Adrenal gland (tissue), 12 donors: ENCODE data around the gene GRAMD1B. TPM values are rescaled to one million over a fixed set of nuclear protein-coding genes. Genes with fewer than 3 reads are reported as not detected.
"Not testable (repeated sequence)": the region's sequence is repeated elsewhere in the genome, so short reads cannot be mapped to it uniquely, and the experiment has no call there.

Experiments
- DNase-seq, 7 donors: peaks; one replicate each; pipeline ENCODE4 v3.0.0-alpha.2; 2019 to 2020
- H3K27ac ChIP-seq, 5 donors: fragments of 200-600 bp; sonication (generic) in 4 of 5; 1 replicate in 3 of 5; 2 replicates in 2 of 5; pipeline versions ENCODE4 v1.5.1 to v1.8.0; 2016 to 2020; ENCODE audit warnings: mild to moderate bottlenecking in 1 of 5
- H3K27me3 ChIP-seq: fragments of 200-600 bp; 2 replicates; pipeline ENCODE4 v1.8.0; 2021
- H3K36me3 ChIP-seq, 2 donors: fragments of 200-600 bp; replicated peaks in 1 of 2; 1 replicate in 1 of 2; 2 replicates in 1 of 2; pipeline versions ENCODE4 v1.5.1 to v1.8.0; 2018 to 2022
- H3K4me1 ChIP-seq, 2 donors: fragments of 200-600 bp; replicated peaks in 1 of 2; 1 replicate in 1 of 2; 2 replicates in 1 of 2; pipeline versions ENCODE4 v1.5.1 to v1.8.0; 2018 to 2021
- H3K4me3 ChIP-seq, 4 donors: fragments of 200-600 bp; sonication (generic) in 3 of 4; one replicate each; pipeline ENCODE4 v1.5.1; 2016 to 2018
- H3K9me3 ChIP-seq, 3 donors: fragments of 200-600 bp; sonication (generic) in 1 of 3; replicated peaks in 1 of 3; 1 replicate in 2 of 3; 2 replicates in 1 of 3; pipeline versions ENCODE4 v1.5.1 to v1.8.0; 2016 to 2021
- CTCF ChIP-seq, 6 experiments: fragments of 450-650 bp in 4 of 6; fragments of 200-600 bp in 2 of 6; sonication (generic) in 1 of 6; IDR thresholded peaks; 1 replicate in 5 of 6; 2 replicates in 1 of 6; pipeline versions ENCODE4 v1.5.1 to v1.8.0; 2016 to 2021; ENCODE audit warnings: antibody characterized with exemption in 6 of 6, mild to moderate bottlenecking in 2 of 6, moderate library complexity in 1 of 6
- POLR2A ChIP-seq, 2 donors: fragments of 450-650 bp; IDR thresholded peaks; one replicate each; pipeline ENCODE4 v1.6.1; 2017; ENCODE audit warnings: antibody characterized with exemption in 2 of 2, mild to moderate bottlenecking in 2 of 2, moderate library complexity in 1 of 2
- WGBS, 4 donors: extraction: QIAGEN DNeasy Blood & Tissue Kit in 2 of 4; methylation state at CpG; one replicate each; pipeline versions ENCODE4 v1.1.5 to v1.1.7; 2013 to 2017; 5-methylcytosine and 5-hydroxymethylcytosine counted together
- intact Hi-C, 2 donors: fragments of 100-400 bp; cut with DNase I; formaldehyde crosslinking; loops; one replicate each; pipeline versions ENCODE4 v1.14.1 to v1.15.0; 2022 to 2023
- polyA plus RNA-seq, 3 donors: library from polyadenylated mRNA; stranded (reverse); fragments of 200-250 nt in 2 of 3; fragments of 350-450 nt in 1 of 3; fragmentation: Illumina TruSeq in 1 of 3; extraction: RNeasy Lipid Tissue Mini Kit (QIAGEN cat#74804) in 1 of 3; gene quantifications; one replicate each; pipeline ENCODE4 v1.2.3, GENCODE V29; 2013 to 2014
- total RNA-seq, 9 donors: library from RNA; depleted of rRNA in 4 of 9; stranded (reverse); fragments of >200 nt in 4 of 9; fragments of 120-200 nt in 1 of 9; fragmentation: NEBNext Ultra II Directional in 1 of 9; extraction: Animal tissue kit (Norgen Biotek cat#: 25700) in 1 of 9; gene quantifications; one replicate each; pipeline versions ENCODE4 v1.1.0 to v1.2.4, GENCODE V29; 2013 to 2023
- donor health status: healthy with polysubstance abuse.
- donor health status: Bipolar disorder and iron deficiency.
- donor health status: DM: yes; HTN: yes; CAD: no.
- donor health status: DM: no; HTN: no; CAD: no.
- donor health status: DM: no; HTN: no; CAD: no.
- donor health status: DM: yes; HTN: yes; CAD: no.

Gene GRAMD1B
- total and polyA plus RNA-seq, 12 donors = 101 to 1,898 (median 285) TPM

DNA sequence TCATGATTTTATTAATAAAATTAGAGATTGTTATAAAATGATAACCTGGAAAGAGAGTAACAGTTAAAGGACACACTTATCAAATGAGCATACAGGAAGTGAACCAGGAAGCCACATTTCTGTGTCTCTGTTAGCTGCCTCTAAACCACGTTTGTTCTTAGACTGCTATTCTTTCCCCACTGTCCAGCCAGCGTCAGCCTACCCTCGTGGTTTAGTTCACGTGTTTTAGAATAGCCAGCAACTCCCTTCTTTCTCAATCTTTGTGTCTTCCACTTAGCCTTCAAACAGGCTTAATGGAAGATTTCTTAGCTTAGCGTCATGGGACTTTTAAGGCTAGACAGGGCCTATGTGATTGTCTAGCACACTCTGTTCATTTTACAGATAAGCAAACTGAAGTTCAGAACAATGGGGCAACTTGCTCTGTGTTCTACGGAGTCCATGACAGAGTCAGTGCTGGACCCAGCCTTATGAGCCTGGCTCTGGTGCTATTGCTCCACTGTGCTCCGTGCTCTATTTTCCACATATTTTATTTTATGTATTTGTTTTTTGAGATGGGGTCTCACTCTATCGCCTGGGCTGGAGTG lies 27.2 kb downstream of the GRAMD1B start:
- peak overlapping the region; percentile 37 to 95 (median 76) for H3K27ac ChIP-seq
- intact Hi-C loops = no loop called here
- DNase-seq = peak in 6 of 7 donors; percentile 72 to 84 (median 80)
- H3K4me1 ChIP-seq = peaks cover 50 to 73% of the 10 kb centered on the region in 2 donors
- H3K36me3 ChIP-seq = no peaks in the 10 kb centered on the region
- H3K27me3 ChIP-seq = no peaks in the 10 kb centered on the region
- no peaks in the 10 kb centered on the region for H3K9me3 ChIP-seq
- TF ChIP-seq POLR2A (IDR thresholded peaks at IDR 0.05) (peak; percentile 36 to 55), CTCF (IDR thresholded peaks at IDR 0.05) (no peak)
- no peak overlapping the region for H3K4me3 ChIP-seq
- 34 to 50% (median 44%) methylated on average over 8 of the region's 8 CpGs for WGBS, 4 donors

- intact Hi-C loops = no loop called here
- Histone ChIP-seq H3K9me3 (no peaks in the 10 kb centered on the region), H3K4me1 (peaks cover 50 to 70% of the 10 kb centered on the region in 2 donors), H3K27ac (peak overlapping the region in 4 of 5 donors; percentile 37 to 95 (median 82)), H3K36me3 (no peaks in the 10 kb centered on the region), H3K4me3 (no peak overlapping the region), H3K27me3 (no peaks in the 10 kb centered on the region)
- WGBS, 4 donors = 69 to 84% (median 82%) methylated on average over 2 of the region's 2 CpGs
- TF ChIP-seq CTCF (IDR thresholded peaks at IDR 0.05) (no peak), POLR2A (IDR thresholded peaks at IDR 0.05) (no peak)
- DNase-seq = no peak
These were observed 28.4 kb downstream of the GRAMD1B start for GRCh38 chr11:123458501-123458900.

DNA sequence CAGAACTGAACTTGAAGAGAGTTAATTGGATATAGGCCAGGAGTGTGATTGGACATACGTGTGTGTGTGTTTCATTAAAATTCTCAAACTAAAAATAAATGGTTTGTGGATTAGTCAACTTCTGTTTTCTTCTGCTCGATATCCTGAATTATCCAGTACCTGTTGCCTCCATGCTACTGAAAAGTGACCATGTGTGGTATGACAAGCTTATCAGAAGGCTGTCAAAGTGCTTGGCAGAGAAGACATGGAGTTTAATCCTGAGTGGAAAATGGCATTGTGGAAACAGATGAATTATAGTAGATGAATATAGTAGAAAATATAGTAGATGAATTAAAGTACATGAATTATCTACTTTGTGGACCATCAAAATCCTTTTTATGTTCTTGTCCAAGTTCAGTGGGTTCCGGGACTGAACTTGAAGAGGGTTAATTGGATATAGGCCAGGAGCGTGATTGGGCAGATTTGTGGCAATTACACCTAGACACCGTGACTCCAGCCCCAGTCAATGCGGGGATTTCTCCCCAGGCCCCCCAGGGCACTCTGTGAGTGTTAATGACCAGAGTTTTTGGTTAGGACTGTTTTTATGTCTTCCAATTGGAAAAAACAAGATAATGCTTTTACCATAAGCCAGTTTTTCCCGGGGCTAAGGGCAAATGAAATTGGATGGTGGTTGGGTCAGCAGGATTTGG lies 30.1 kb downstream of the GRAMD1B start:
- TF ChIP-seq POLR2A (IDR thresholded peaks at IDR 0.05) (no peak), CTCF (IDR thresholded peaks at IDR 0.05) (no peak)
- Histone ChIP-seq H3K4me3 (no peak overlapping the region), H3K27me3 (no peaks in the 10 kb centered on the region), H3K27ac (peak overlapping the region; percentile 64 to 91 (median 76)), H3K9me3 (no peaks in the 10 kb centered on the region), H3K4me1 (peaks cover 34 to 70% of the 10 kb centered on the region in 2 donors), H3K36me3 (no peaks in the 10 kb centered on the region)
- WGBS, 4 donors = 38 to 49% (median 42%) methylated on average over 7 of the region's 7 CpGs
- intact Hi-C loops = no loop called here
- no peak for DNase-seq

DNA sequence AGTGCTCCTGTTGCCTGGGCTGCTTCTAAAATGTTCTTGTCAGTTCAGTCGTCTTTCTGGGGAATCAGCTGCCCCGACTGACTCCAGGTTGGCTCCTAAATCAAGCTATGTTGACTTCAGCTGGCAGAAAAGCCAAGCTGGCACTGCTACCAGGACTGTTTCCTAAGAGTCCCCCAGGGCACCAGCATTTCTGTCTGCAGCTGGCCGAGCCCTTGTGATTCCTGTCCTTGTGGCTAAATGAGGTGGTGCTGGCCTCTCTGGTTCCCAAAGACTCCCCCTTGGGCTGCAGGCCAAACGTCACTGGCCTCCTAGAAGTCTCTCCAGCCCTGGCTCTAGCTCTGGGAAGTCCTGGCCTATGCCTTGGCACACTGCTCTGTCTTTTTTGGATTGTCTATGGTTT lies 31.1 kb downstream of the GRAMD1B start:
- no peaks in the 10 kb centered on the region for H3K27me3 ChIP-seq
- no peak overlapping the region for H3K4me3 ChIP-seq
- H3K4me1 ChIP-seq = peaks cover 31 to 71% of the 10 kb centered on the region in 2 donors
- peak; percentile 88 to 96 (median 95) for DNase-seq
- TF ChIP-seq POLR2A (IDR thresholded peaks at IDR 0.05) (peak in 1 of 2 donors; percentile 63), CTCF (IDR thresholded peaks at IDR 0.05) (peak in 5 of 6 experiments; percentile 39 to 62 (median 55))
- 24 to 40% (median 31%) methylated on average over 4 of the region's 4 CpGs for WGBS, 4 donors
- H3K27ac ChIP-seq = peak overlapping the region; percentile 64 to 91 (median 76)
- H3K36me3 ChIP-seq = no peaks in the 10 kb centered on the region
- intact Hi-C loops = no loop called here
- H3K9me3 ChIP-seq = no peaks in the 10 kb centered on the region

- intact Hi-C loops = not testable (repeated sequence)
- H3K27ac ChIP-seq = peak overlapping the region; percentile 33 to 86 (median 60)
- WGBS, 4 donors = 69 to 80% (median 76%) methylated on average over 8 of the region's 8 CpGs
These were observed 35.6 kb downstream of the GRAMD1B start for GRCh38 chr11:123465667-123466066.

DNA sequence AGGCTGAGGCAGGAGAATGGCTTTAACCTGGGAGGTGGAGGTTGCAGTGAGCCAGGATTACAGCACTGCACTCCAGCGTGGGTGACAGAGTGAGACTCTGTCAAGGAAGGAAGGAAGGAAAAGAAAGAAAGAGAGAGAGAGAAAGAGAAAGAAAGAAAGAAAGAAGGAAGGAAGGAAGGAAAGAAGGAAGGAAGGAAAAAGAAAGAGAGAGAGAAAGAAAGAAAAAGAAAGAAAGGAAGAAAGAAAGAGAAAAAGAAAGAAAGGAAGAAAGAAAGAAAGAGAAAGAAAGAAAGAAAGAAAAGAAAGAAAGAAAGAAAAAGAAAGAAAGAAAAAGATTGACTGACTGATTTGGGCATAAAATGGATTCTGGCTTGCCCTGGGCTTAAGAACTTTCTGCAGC lies 36.1 kb downstream of the GRAMD1B start:
- H3K36me3 ChIP-seq, H3K27me3 ChIP-seq, H3K4me3 ChIP-seq, H3K9me3 ChIP-seq, intact Hi-C loops, DNase-seq: not testable (repeated sequence)
- Histone ChIP-seq H3K27ac (peak overlapping the region; percentile 35 to 86 (median 60)), H3K4me1 (peaks cover 21 to 68% of the 10 kb centered on the region in 2 donors)
- WGBS, 4 donors = 54 to 87% (median 73%) methylated on average over 1 of the region's 1 CpG

More at GRCh38 chr11:123465667-123466066, 35.6 kb downstream of the GRAMD1B start:
- not testable (repeated sequence) for DNase-seq, H3K27me3 ChIP-seq, H3K9me3 ChIP-seq, H3K4me3 ChIP-seq, H3K36me3 ChIP-seq
- peaks cover 21 to 68% of the 10 kb centered on the region in 2 donors for H3K4me1 ChIP-seq
